ENCODE data around the gene ACO2. TPM values are rescaled to one million over a fixed set of nuclear protein-coding genes. Genes with fewer than 3 reads are reported as not detected.

ACO2 gene
- total RNA-seq, 2 experiments from 2014 or later: 96.5 to 97.7 TPM

- intact Hi-C loops (cut with micrococcal nuclease): no loop called here
- no peaks in the 10 kb centered on the region for H3K4me1 Mint-ChIP-seq (ENCODE audit: low read depth)
- ChIA-PET CTCF (interaction anchor here (1.0 to 3.9 kb wide), 4 partner anchors 12 to 102 kb away, joined by 3 to 21 read pairs (median 4); no protein-coding TSS in a partner anchor), POLR2A (interaction anchor here (1.5 kb wide), 1 partner anchor 38 kb away, joined by 3 read pairs; no protein-coding TSS in a partner anchor)
- no peaks in the 10 kb centered on the region for H3K27me3 Mint-ChIP-seq
- no peak overlapping the region for H3K27ac Mint-ChIP-seq
- no peak for DNase-seq
- H3K9me3 Mint-ChIP-seq: no peaks in the 10 kb centered on the region
- no peak for TF ChIP-seq CTCF (IDR thresholded peaks at IDR 0.05)
- no peak overlapping the region for H3K4me3 Mint-ChIP-seq
- peaks cover 12% of the 10 kb centered on the region for H3K36me3 Mint-ChIP-seq (ENCODE audit: low read depth)
- ATAC-seq: no peak
Measured at GRCh38 chr22:41505511-41506220, 36.7 kb downstream of the ACO2 start.

- Mint-ChIP-seq H3K9me3 (no peaks in the 10 kb centered on the region), H3K27ac (no peak overlapping the region), H3K27me3 (no peaks in the 10 kb centered on the region), H3K36me3 (ENCODE audit: low read depth) (peaks cover 4% of the 10 kb centered on the region), H3K4me3 (no peak overlapping the region), H3K4me1 (ENCODE audit: low read depth) (no peaks in the 10 kb centered on the region)
- no peak for DNase-seq
- CTCF ChIA-PET: interaction anchor here (3.9 kb wide), 1 partner anchor 104 kb away, joined by 21 read pairs; no protein-coding TSS in a partner anchor
- intact Hi-C loops (cut with micrococcal nuclease): no loop called here
- POLR2A ChIA-PET: interaction anchor here (1.5 kb wide), 1 partner anchor 36 kb away, joined by 3 read pairs; no protein-coding TSS in a partner anchor
- no peak for ATAC-seq
- TF ChIP-seq CTCF (IDR thresholded peaks at IDR 0.05): no peak
Measured at GRCh38 chr22:41507330-41508063, 38.6 kb downstream of the ACO2 start.

- Mint-ChIP-seq H3K4me1 (ENCODE audit: low read depth) (no peaks in the 10 kb centered on the region), H3K27ac (no peak overlapping the region), H3K4me3 (no peak overlapping the region), H3K36me3 (ENCODE audit: low read depth) (peaks cover 11% of the 10 kb centered on the region), H3K27me3 (no peaks in the 10 kb centered on the region), H3K9me3 (no peaks in the 10 kb centered on the region)
- ChIA-PET POLR2A (interaction anchor here (0.7 kb wide), 1 partner anchor 122 kb away, joined by 3 read pairs; no protein-coding TSS in a partner anchor), CTCF (interaction anchor here (0.6 to 1.8 kb wide), 3 partner anchors 9 to 18 kb away, joined by 3 to 6 read pairs (median 3); no protein-coding TSS in a partner anchor)
- DNase-seq: no peak
- ATAC-seq: no peak
- no peak for TF ChIP-seq CTCF (IDR thresholded peaks at IDR 0.05)
- intact Hi-C loops (cut with micrococcal nuclease): no loop called here
Measured at GRCh38 chr22:41508770-41509170, 39.9 kb downstream of the ACO2 start.

GRCh38 chr22:41511521-41511968 is 42.6 kb downstream of the ACO2 start:
- TF ChIP-seq CTCF (IDR thresholded peaks at IDR 0.05): no peak
- Mint-ChIP-seq H3K27me3 (no peaks in the 10 kb centered on the region), H3K36me3 (ENCODE audit: low read depth) (peaks cover 9% of the 10 kb centered on the region), H3K27ac (no peak overlapping the region), H3K4me3 (no peak overlapping the region), H3K4me1 (ENCODE audit: low read depth) (no peaks in the 10 kb centered on the region), H3K9me3 (no peaks in the 10 kb centered on the region)
- POLR2A ChIA-PET: interaction anchor here (0.8 to 1.1 kb wide), 3 partner anchors 26 to 227 kb away, joined by 3 read pairs; no protein-coding TSS in a partner anchor
- CTCF ChIA-PET: no interaction called here
- DNase-seq (no peak), ATAC-seq (no peak)
- intact Hi-C loops (cut with micrococcal nuclease): no loop called here
